GM21529 (cell line): ENCODE results near the gene NEURL2.
A peak's percentile ranks its signal among the peaks of the same experiment; 100 is the strongest.
"Not testable (repeated sequence)": the region's sequence is repeated elsewhere in the genome, so short reads cannot be mapped to it uniquely, and the experiment has no call there.

Source experiments
- ATAC-seq: cut with Tn5 transposase; IDR thresholded peaks from one replicate; pipeline ENCODE4 v1.9.1; 2021; ENCODE audit not compliant: unreplicated experiment

Gene NEURL2

GRCh38 chr20:45874576-45874975 is 16.4 kb downstream of the NEURL2 start:
- no peak for ATAC-seq

GRCh38 chr20:45874104-45874481 is 16.9 kb downstream of the NEURL2 start:
- ATAC-seq = not testable (repeated sequence)

DNA sequence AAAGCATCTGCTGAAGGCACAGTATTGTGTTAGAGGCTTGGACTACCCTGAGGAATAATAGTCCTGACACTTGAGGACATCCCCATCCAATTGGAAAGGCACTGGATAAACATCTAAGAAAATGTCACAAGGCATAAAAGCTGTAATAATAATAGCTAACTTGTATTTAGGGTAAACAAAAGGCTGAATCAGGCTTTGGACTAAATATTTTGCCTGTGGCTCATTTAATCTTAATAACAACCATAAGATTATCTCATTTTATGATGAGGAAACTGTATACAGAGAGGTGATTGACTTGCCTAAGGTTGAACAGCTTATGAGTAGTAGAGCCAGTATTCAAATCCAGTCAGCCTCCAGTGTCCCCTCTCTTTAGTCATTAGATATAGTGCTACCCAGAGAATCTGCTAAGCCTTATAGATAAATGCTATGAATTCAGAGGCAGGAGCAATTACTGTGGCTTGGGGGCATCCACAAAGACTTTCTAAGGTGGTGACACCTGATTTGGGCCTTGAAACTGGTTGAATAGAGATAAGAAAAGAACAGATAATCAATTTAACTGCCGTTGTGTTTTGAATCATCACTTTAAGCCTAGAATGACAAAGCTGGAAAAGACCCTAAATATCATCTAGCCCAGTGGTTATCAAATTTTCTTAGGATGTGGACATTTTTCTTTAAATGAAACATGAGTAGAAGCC is 17.5 kb downstream of the NEURL2 start:
- ATAC-seq = no peak

- no peak for ATAC-seq
These were observed 18.4 kb downstream of the NEURL2 start for GRCh38 chr20:45872626-45873025.

- ATAC-seq = no peak
These were observed 23.2 kb downstream of the NEURL2 start for GRCh38 chr20:45867819-45868176.

DNA sequence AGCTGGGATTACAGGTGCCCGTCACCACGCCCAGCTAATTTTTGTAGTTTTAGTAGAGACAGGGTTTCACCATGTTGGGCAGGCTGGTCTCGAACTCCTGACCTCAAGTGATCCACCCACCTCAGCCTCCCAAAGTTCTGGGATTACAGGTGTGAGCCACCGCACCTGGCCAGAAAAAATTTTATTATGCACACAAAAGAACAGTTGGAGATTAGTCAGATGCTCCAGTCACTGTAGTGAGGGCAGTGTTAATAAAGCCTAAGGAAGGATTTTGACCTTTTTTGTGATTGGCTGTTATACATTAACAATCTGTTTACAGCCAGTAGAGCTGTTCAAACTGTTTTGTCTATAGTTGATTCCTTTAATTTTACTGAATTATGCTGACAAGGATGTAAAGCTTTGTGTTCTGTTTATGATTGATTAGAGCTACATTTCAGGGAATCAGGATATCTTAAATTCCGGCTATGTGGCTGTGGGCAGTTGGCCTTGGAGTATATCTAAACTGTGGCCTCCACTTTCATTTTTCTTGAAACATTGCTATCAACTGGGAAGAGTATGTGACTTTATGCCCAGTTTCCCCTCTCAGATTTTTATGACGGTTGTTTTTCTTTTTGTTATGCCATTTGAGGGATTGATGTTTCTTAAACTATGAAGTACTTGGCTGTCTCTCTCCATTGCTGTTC is 23.7 kb downstream of the NEURL2 start:
- ATAC-seq = no peak

DNA sequence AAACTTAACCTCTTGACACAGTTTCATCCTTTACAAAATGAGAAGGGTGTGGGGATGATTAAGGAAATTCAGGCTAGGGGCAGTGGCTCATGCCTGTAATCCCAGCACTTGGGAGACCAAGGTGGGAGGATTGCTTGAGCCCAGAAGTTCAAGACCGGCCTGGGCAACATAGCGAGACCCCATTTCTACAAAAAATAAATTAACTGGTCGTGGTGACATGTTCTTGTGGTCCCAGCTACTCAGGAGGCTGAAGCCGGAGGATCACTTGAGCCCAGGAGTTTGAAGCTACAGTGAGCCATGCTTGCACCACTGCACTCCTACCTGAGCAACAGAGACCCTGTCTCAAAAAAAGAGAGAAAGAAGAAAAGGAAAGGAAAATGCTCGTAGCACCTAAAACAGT is 24.6 kb downstream of the NEURL2 start:
- no peak for ATAC-seq

GRCh38 chr20:45863543-45864470 is 27.2 kb downstream of the NEURL2 start:
- no peak for ATAC-seq

- ATAC-seq = no peak
These were observed 29.6 kb downstream of the NEURL2 start for GRCh38 chr20:45861221-45862075.

- ATAC-seq = no peak
These were observed 30.3 kb downstream of the NEURL2 start for GRCh38 chr20:45860560-45861220.

DNA sequence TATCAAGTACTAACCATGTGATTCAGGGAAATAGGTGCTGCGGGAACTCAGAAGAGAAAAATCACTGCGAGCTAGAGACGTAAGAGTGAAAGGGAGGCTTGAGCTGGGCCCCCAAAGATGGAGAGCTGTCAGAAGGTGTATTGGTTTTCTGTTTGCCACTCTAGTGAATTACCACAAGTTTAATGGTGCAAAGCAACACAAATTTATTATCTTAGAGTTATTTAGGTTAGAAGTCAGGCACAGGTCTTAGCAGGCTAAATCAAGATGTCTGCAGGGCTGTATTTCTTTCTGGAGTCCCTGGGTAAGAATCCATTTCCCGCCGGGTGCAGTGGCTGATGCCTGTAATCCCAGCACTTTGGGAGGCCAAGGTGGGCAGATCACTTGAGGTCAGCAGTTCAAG is 31.1 kb downstream of the NEURL2 start:
- no peak for ATAC-seq

DNA sequence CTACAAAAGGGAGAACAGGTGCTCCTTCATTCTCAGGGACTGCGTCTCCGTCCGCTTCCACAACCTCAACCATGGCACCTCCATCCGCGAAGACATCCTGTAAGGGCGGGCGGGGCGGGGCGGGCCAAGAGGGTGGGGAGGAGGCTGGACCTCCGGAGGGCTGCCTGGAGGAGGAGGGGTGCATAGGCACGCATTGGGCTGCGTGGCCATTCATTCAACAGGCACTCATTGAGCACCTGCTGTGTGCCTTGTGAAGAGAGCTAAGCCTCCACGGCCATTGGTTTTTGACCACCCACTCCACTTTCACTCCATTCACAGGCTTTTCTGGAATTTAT is 33.2 kb downstream of the NEURL2 start:
- peak; percentile 32 for ATAC-seq

DNA sequence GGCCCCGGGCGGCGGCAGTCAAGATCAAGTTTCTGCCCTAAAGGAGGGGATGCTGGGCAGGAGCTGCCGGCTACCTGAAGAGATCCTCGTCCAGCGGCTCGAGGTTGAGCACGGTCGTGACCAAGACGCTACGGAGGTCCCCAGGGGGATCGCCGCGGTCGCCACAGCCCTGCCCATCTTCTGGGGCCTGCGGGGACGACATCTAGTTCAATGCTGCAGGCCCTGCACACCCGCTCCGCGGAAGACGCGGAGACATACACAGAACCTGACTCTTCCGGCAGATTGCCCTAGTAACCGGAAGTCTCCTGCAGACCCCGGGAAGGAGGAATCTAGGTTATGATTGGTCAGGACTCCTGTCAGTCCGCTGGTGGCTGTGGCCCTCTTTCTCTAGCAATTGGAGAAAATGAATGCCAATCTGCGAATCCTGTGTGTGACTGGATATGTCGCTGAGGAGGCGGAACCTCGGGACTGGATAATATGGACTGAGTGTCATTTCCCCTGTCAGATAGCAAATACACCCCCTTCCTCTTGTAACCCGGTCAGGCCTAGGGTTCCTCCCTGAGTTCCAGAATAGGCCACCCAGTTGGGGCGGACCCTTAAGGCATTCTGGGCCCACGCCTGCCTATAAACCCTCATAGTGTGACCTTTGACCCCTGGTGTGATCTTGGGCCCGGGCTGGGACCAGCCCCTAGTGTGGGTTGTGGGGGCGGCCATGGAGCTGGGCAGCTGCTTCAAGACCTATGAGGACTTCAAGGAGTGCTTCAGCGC is 33.7 kb downstream of the NEURL2 start, which contains the start of the genes ACOT8 and ZSWIM3:
Gene ACOT8 (minus strand): TSS at position 279 of the 768 bp plus-strand sequence. CDS start 77 bp downstream, at position 202.
Gene ZSWIM3 (plus strand): TSS at position 501 of the 768 bp plus-strand sequence. CDS start 212 bp downstream, at position 713.
- peak; percentile 96 for ATAC-seq

- no peak for ATAC-seq
These were observed 37.5 kb downstream of the NEURL2 start for GRCh38 chr20:45853484-45853883.

- ATAC-seq = no peak
These were observed 38.7 kb downstream of the NEURL2 start for GRCh38 chr20:45852326-45852725.

DNA sequence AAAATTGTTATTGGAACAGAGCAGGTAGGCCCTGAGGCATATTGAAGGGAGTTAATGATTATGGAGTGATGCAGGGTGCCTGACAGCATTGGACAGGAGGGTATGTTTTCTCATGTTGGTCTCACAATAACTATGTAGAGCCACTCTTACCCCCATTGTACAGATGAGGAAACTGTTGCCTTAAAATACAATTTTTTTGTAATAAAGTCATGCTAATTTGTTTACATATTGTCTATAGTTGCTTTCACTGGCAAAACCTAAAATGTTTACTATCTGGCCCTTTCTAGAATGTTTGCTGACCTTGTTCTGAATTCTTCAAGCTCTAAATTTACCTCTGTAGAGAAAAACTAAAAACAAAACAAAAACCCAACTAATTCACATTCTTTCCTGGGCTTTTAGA is 39.5 kb downstream of the NEURL2 start:
- ATAC-seq = no peak

DNA sequence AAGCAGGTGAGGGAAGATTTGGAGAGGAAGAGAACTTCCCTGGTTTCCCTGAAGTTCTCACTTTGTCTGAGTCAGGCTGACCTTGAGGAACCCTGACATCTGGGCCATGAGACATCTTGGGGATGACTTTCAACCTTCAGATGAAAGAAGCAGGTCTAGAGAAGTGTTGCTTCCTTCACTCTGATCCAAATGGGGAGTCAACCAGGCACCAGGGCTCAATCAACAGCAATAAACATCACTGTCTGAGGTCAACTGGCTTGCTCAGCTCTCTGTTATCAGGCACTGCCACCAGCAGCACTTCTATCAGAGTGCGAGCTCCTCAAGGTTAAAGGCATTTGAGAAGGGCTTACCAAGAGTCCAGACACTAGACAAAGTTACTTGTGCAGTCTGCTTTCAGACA is 40.1 kb downstream of the NEURL2 start:
- ATAC-seq = no peak

- no peak for ATAC-seq
These were observed 40.8 kb downstream of the NEURL2 start for GRCh38 chr20:45850238-45850637.

- ATAC-seq = no peak
These were observed 41.9 kb downstream of the NEURL2 start for GRCh38 chr20:45848969-45849582.
